SU-DHL-6 (cell line): ENCODE results near the gene GPR135.

ENCODE experiments used
- H2AFZ ChIP-seq: fragments of 200-600 bp; sonication (generic); 2 replicates; pipeline ENCODE4 v1.6.1; 2014; ENCODE audit warnings: low read depth, mild to moderate bottlenecking, moderate library complexity, mixed read lengths, antibody characterized with exemption, low read length; ENCODE audit not compliant: severe bottlenecking
- H3F3A ChIP-seq: fragments of 200-600 bp; shearing (Covaris generic); 2 replicates; pipeline ENCODE4 v1.6.0; 2016; ENCODE audit warnings: antibody characterized with exemption, mild to moderate bottlenecking; ENCODE audit not compliant: insufficient read depth
- H3K27ac ChIP-seq: fragments of 200-600 bp; sonication (generic); 2 replicates; pipeline ENCODE4 v1.5.1; 2016; ENCODE audit warnings: low read depth, mild to moderate bottlenecking, low read length, moderate library complexity, mixed read lengths
- H3K27me3 ChIP-seq: fragments of 200-600 bp; sonication (generic), shearing (Covaris generic); 2 replicates; pipeline ENCODE4 v1.6.0; 2014; ENCODE audit warnings: mild to moderate bottlenecking, low read length
- H3K36me3 ChIP-seq: fragments of 200-600 bp; sonication (generic); 2 replicates; pipeline ENCODE4 v1.6.1; 2014; ENCODE audit warnings: mild to moderate bottlenecking, low read length, mixed read lengths
- H3K4me2 ChIP-seq: fragments of 300-600, 200-600 bp; shearing (Covaris generic), sonication (generic); 2 replicates; pipeline ENCODE4 v1.6.0; 2014; ENCODE audit warnings: low read length, low read depth, mild to moderate bottlenecking; ENCODE audit not compliant: poor library complexity, severe bottlenecking
- H3K4me3 ChIP-seq: fragments of 200-600 bp; sonication (generic); 2 replicates; pipeline ENCODE4 v1.5.1; 2014; ENCODE audit warnings: antibody characterized with exemption, low read length, mild to moderate bottlenecking, mixed read lengths; ENCODE audit not compliant: insufficient read depth, poor library complexity, severe bottlenecking
- H3K79me2 ChIP-seq: fragments of 200-600 bp; sonication (generic); 2 replicates; pipeline ENCODE4 v1.6.1; 2014; ENCODE audit warnings: mild to moderate bottlenecking, low read length, moderate library complexity; ENCODE audit not compliant: insufficient read depth
- H3K9ac ChIP-seq: fragments of 200-600 bp; sonication (generic); 2 replicates; pipeline ENCODE4 v1.7.0; 2014; ENCODE audit warnings: mild to moderate bottlenecking, low read length
- H3K9me2 ChIP-seq: fragments of 200-600 bp; sonication (generic); replicated peaks from 2 replicates; pipeline ENCODE4 v1.6.1; 2014; ENCODE audit warnings: low read length; ENCODE audit not compliant: insufficient read depth
- H3K9me3 ChIP-seq: fragments of 200-600 bp; sonication (generic); 2 replicates; pipeline ENCODE4 v1.6.1; 2014; ENCODE audit warnings: low read length, mixed read lengths; ENCODE audit not compliant: insufficient read depth
- H4K20me1 ChIP-seq: fragments of 200-600 bp; sonication (generic); 2 replicates; pipeline ENCODE4 v1.6.1; 2014; ENCODE audit warnings: low read depth, mild to moderate bottlenecking, antibody characterized with exemption, low read length, moderate library complexity, mixed read lengths
- CTCF ChIP-seq: fragments of 200-600 bp; sonication (generic); IDR thresholded peaks from one replicate; pipeline ENCODE4 v1.5.1; 2017; ENCODE audit warnings: antibody characterized with exemption, mild to moderate bottlenecking, low read length, moderate library complexity; ENCODE audit not compliant: insufficient read depth, poor library complexity, severe bottlenecking
- EZH2phosphoT487 ChIP-seq: fragments of 200-600 bp; sonication (generic), shearing (Covaris generic); conservative IDR thresholded peaks from 2 replicates; pipeline ENCODE4 v1.6.1; 2018; ENCODE audit warnings: mild to moderate bottlenecking, antibody characterized with exemption, low read length, moderate library complexity, mixed read lengths

Gene GPR135

GRCh38 chr14:59417311-59417710, 47.9 kb downstream of the GPR135 start:
- no peaks in the 10 kb centered on the region for H3K9me2 ChIP-seq
- H3F3A ChIP-seq, result no peaks in the 10 kb centered on the region
- no peak overlapping the region for H3K9ac ChIP-seq
- TF ChIP-seq EZH2phosphoT487, result no peak
- no peak for TF ChIP-seq CTCF
- H3K4me3 ChIP-seq, result no peak overlapping the region
- no peaks in the 10 kb centered on the region for H4K20me1 ChIP-seq
- no peak overlapping the region for H3K27ac ChIP-seq
- no peaks in the 10 kb centered on the region for H3K36me3 ChIP-seq
- H3K9me3 ChIP-seq, result no peaks in the 10 kb centered on the region
- no peak overlapping the region for H2AFZ ChIP-seq
- no peaks in the 10 kb centered on the region for H3K27me3 ChIP-seq
- H3K79me2 ChIP-seq, result no peaks in the 10 kb centered on the region
- H3K4me2 ChIP-seq, result no peak overlapping the region

- no peaks in the 10 kb centered on the region for H3K36me3 ChIP-seq
- H4K20me1 ChIP-seq, result no peaks in the 10 kb centered on the region
- no peak for TF ChIP-seq EZH2phosphoT487
- no peak for TF ChIP-seq CTCF
- no peak overlapping the region for H3K4me2 ChIP-seq
- H3K9ac ChIP-seq, result no peak overlapping the region
- H3F3A ChIP-seq, result no peaks in the 10 kb centered on the region
- no peaks in the 10 kb centered on the region for H3K79me2 ChIP-seq
- H3K9me2 ChIP-seq, result no peaks in the 10 kb centered on the region
- no peaks in the 10 kb centered on the region for H3K27me3 ChIP-seq
- H3K9me3 ChIP-seq, result no peaks in the 10 kb centered on the region
- H3K27ac ChIP-seq, result no peak overlapping the region
- no peak overlapping the region for H2AFZ ChIP-seq
- no peak overlapping the region for H3K4me3 ChIP-seq
Measured at GRCh38 chr14:59415836-59416602, 49.2 kb downstream of the GPR135 start.
